ENCODE data around the gene PHF1. TPM values are rescaled to one million over a fixed set of nuclear protein-coding genes. Genes with fewer than 3 reads are reported as not detected.

PHF1 gene
- total RNA-seq, 1 donor from 2014 or later = 107 TPM

- DNase-seq (ENCODE audit: low spot score) = no peak
- intact Hi-C loops (cut with DNase I) = no loop called here
- no peak for ATAC-seq
Measured at GRCh38 chr6:33415831-33416230, 5.0 kb downstream of the PHF1 start.

- DNase-seq (ENCODE audit: low spot score) (no peak), ATAC-seq (no peak)
- intact Hi-C loops (cut with DNase I) = no loop called here
Measured at GRCh38 chr6:33416386-33417127, 5.7 kb downstream of the PHF1 start.

- DNase-seq (ENCODE audit: low spot score) (no peak), ATAC-seq (no peak)
- intact Hi-C loops (cut with DNase I) = no loop called here
Measured at GRCh38 chr6:33417128-33417902, 6.5 kb downstream of the PHF1 start.

- ATAC-seq (peak; percentile 96), DNase-seq (ENCODE audit: low spot score) (peak; percentile 99)
- intact Hi-C loops (cut with DNase I) = no loop called here
Measured at GRCh38 chr6:33417903-33418689, 7.3 kb downstream of the PHF1 start, which contains the start of gene CUTA. TSS of gene CUTA (minus strand) at chr6:33418107. CDS start at chr6:33418000, 107 bp downstream.

- peak; percentile 63 for DNase-seq (ENCODE audit: low spot score)
- intact Hi-C loops (cut with DNase I) = no loop called here
- ATAC-seq = no peak
Measured at GRCh38 chr6:33418690-33419291, 8.0 kb downstream of the PHF1 start.

- ATAC-seq (peak; percentile 43), DNase-seq (ENCODE audit: low spot score) (peak; percentile 88)
- intact Hi-C loops (cut with DNase I) = no loop called here
Measured at GRCh38 chr6:33419580-33420490, 9.0 kb downstream of the PHF1 start, which contains the start of gene SYNGAP1. TSS of gene SYNGAP1 (plus strand) at chr6:33420065. CDS start at chr6:33420265, 200 bp downstream.

- intact Hi-C loops (cut with DNase I) = no loop called here
- ATAC-seq = no peak
Measured at GRCh38 chr6:33420491-33421343, 9.9 kb downstream of the PHF1 start.

GRCh38 chr6:33421344-33421643, 10.5 kb downstream of the PHF1 start:
- intact Hi-C loops (cut with DNase I) = no loop called here
- DNase-seq (ENCODE audit: low spot score) (no peak), ATAC-seq (no peak)

More at GRCh38 chr6:33420491-33421343, 9.9 kb downstream of the PHF1 start:
- DNase-seq (ENCODE audit: low spot score) = no peak

- DNase-seq (ENCODE audit: low spot score) (no peak), ATAC-seq (no peak)
- intact Hi-C loops (cut with DNase I) = no loop called here
Measured at GRCh38 chr6:33423777-33424176, 13.0 kb downstream of the PHF1 start.

GRCh38 chr6:33424855-33425667, 14.2 kb downstream of the PHF1 start:
- DNase-seq (ENCODE audit: low spot score) (no peak), ATAC-seq (no peak)
- intact Hi-C loops (cut with DNase I) = no loop called here

GRCh38 chr6:33425668-33426577, 15.1 kb downstream of the PHF1 start:
- intact Hi-C loops (cut with DNase I) = no loop called here
- peak; percentile 95 for DNase-seq (ENCODE audit: low spot score)
- ATAC-seq = peak; percentile 84

GRCh38 chr6:33426590-33427511, 16.0 kb downstream of the PHF1 start:
- intact Hi-C loops (cut with DNase I) = no loop called here
- ATAC-seq = no peak
- no peak for DNase-seq (ENCODE audit: low spot score)

GRCh38 chr6:33427585-33428223, 16.9 kb downstream of the PHF1 start:
- intact Hi-C loops (cut with DNase I) = no loop called here
- ATAC-seq (peak; percentile 4), DNase-seq (ENCODE audit: low spot score) (peak; percentile 83)
